Colonic mucosa (tissue), 4 donors: Measurements from ENCODE around the gene PHACTR1. TPM values are rescaled to one million over a fixed set of nuclear protein-coding genes. Genes with fewer than 3 reads are reported as not detected.

Source experiments
- DNase-seq: peaks from one replicate; pipeline ENCODE4 v3.0.0-alpha.2; 2020
- H3K27ac ChIP-seq: fragments of 200-600 bp; one replicate; pipeline ENCODE4 v1.8.0; 2021
- H3K27me3 ChIP-seq: fragments of 200-600 bp; one replicate; pipeline ENCODE4 v1.8.0; 2021
- H3K36me3 ChIP-seq: fragments of 200-600 bp; one replicate; pipeline ENCODE4 v1.8.0; 2021
- H3K4me1 ChIP-seq: fragments of 200-600 bp; one replicate; pipeline ENCODE4 v1.8.0; 2021; ENCODE audit warnings: mild to moderate bottlenecking
- H3K4me3 ChIP-seq: fragments of 200-600 bp; one replicate; pipeline ENCODE4 v1.8.0; 2021
- H3K9ac ChIP-seq, 2 donors: one replicate each; pipeline ENCODE4 v1.7.0; 2013; ENCODE audit warnings: control low read depth in 2 of 2, low read depth in 2 of 2, low read length in 2 of 2
- H3K9me3 ChIP-seq: fragments of 200-600 bp; one replicate; pipeline ENCODE4 v1.8.0; 2021
- CTCF ChIP-seq: fragments of 200-600 bp; IDR thresholded peaks from one replicate; pipeline ENCODE4 v1.8.0; 2022; ENCODE audit warnings: antibody characterized with exemption, mild to moderate bottlenecking
- intact Hi-C: fragments of 100-400 bp; cut with DNase I; formaldehyde crosslinking; loops from one replicate; pipeline ENCODE4 v1.14.1; 2022
- total RNA-seq, 2 donors: library from RNA; stranded (reverse); fragmentation: NEBNext Ultra II Directional in 1 of 2; extraction: Animal tissue kit (Norgen Biotek cat#: 25700) in 1 of 2; gene quantifications; one replicate each; pipeline ENCODE4 v1.2.1, GENCODE V29; 2021
- donor health status: healthy.
- donor health status: DM: no; HTN: no; CAD: no.
- donor health status: DM: no; HTN: no; CAD: no.

PHACTR1 gene
- total RNA-seq, 2 donors from 2014 or later: 1.7 to 2.2 TPM

- Histone ChIP-seq H3K27me3 (no peaks in the 10 kb centered on the region), H3K36me3 (no peaks in the 10 kb centered on the region), H3K27ac (no peak overlapping the region), H3K9me3 (no peaks in the 10 kb centered on the region), H3K4me1 (no peaks in the 10 kb centered on the region), H3K9ac (no peak overlapping the region), H3K4me3 (no peak overlapping the region)
- intact Hi-C loops: no loop called here
- DNase-seq: no peak
- no peak for TF ChIP-seq CTCF
Observed at GRCh38 chr6:12987783-12988182, 271.2 kb downstream of the PHACTR1 start.

- intact Hi-C loops: no loop called here
- no peak overlapping the region for H3K4me3 ChIP-seq
- no peak for DNase-seq
Observed at GRCh38 chr6:12990162-12990561, 273.6 kb downstream of the PHACTR1 start.

GRCh38 chr6:12991435-12991834 lies 274.9 kb downstream of the PHACTR1 start:
- Histone ChIP-seq H3K9me3 (no peaks in the 10 kb centered on the region), H3K27ac (no peak overlapping the region), H3K4me3 (no peak overlapping the region), H3K9ac (no peak overlapping the region), H3K27me3 (no peaks in the 10 kb centered on the region), H3K4me1 (no peaks in the 10 kb centered on the region), H3K36me3 (no peaks in the 10 kb centered on the region)
- no peak for TF ChIP-seq CTCF
- no peak for DNase-seq
- intact Hi-C loops: no loop called here

More at GRCh38 chr6:12990162-12990561, 273.6 kb downstream of the PHACTR1 start:
- H3K36me3 ChIP-seq: no peaks in the 10 kb centered on the region
- H3K4me1 ChIP-seq: no peaks in the 10 kb centered on the region
- no peak overlapping the region for H3K27ac ChIP-seq
- TF ChIP-seq CTCF: no peak
- no peak overlapping the region for H3K9ac ChIP-seq
- no peaks in the 10 kb centered on the region for H3K9me3 ChIP-seq
- H3K27me3 ChIP-seq: no peaks in the 10 kb centered on the region

- no peak for DNase-seq
- intact Hi-C loops: no loop called here
- H3K27ac ChIP-seq: no peak overlapping the region
- H3K9me3 ChIP-seq: no peaks in the 10 kb centered on the region
- TF ChIP-seq CTCF: no peak
- no peaks in the 10 kb centered on the region for H3K27me3 ChIP-seq
- H3K4me1 ChIP-seq: no peaks in the 10 kb centered on the region
- H3K36me3 ChIP-seq: no peaks in the 10 kb centered on the region
- no peak overlapping the region for H3K9ac ChIP-seq
- H3K4me3 ChIP-seq: no peak overlapping the region
Observed at GRCh38 chr6:12992770-12993169, 276.2 kb downstream of the PHACTR1 start.

GRCh38 chr6:12993283-12993898 lies 276.8 kb downstream of the PHACTR1 start:
- Histone ChIP-seq H3K27me3 (no peaks in the 10 kb centered on the region), H3K9me3 (no peaks in the 10 kb centered on the region), H3K4me1 (no peaks in the 10 kb centered on the region), H3K27ac (no peak overlapping the region), H3K9ac (no peak overlapping the region), H3K4me3 (no peak overlapping the region), H3K36me3 (no peaks in the 10 kb centered on the region)
- no peak for TF ChIP-seq CTCF
- intact Hi-C loops: no loop called here
- no peak for DNase-seq
